Renal cortical epithelial cell (primary cell): ENCODE results near the gene FAM3A. TPM values are rescaled to one million over a fixed set of nuclear protein-coding genes. Genes with fewer than 3 reads are reported as not detected.

Source experiments
- DNase-seq: peaks from one replicate; pipeline ENCODE4 v3.0.0-alpha.2; 2011; ENCODE audit warnings: low read depth
- total RNA-seq: library from RNA; depleted of rRNA; stranded (reverse); fragments of >200 nt; gene quantifications from 2 replicates; pipeline ENCODE4 v1.2.3, GENCODE V29; 2014

FAM3A gene
- total RNA-seq, 1 donor from 2014 or later, result 42.0 TPM

GRCh38 chrX:154478728-154479622 lies 37.1 kb downstream of the FAM3A start, which contains the start of gene LAGE3:
Gene LAGE3 (minus strand): TSS chrX:154479281. CDS start chrX:154478915, 366 bp downstream.
- peak; percentile 47 for DNase-seq

- no peak for DNase-seq
Measured at GRCh38 chrX:154477891-154478477, 38.0 kb downstream of the FAM3A start.

GRCh38 chrX:154476821-154477220 lies 39.2 kb downstream of the FAM3A start:
- DNase-seq, result no peak

GRCh38 chrX:154473683-154474082 lies 42.3 kb downstream of the FAM3A start:
- DNase-seq, result no peak

GRCh38 chrX:154472685-154473632 lies 43.1 kb downstream of the FAM3A start:
- no peak for DNase-seq

- no peak for DNase-seq
Measured at GRCh38 chrX:154471839-154472684, 44.0 kb downstream of the FAM3A start.

GRCh38 chrX:154470914-154471568 lies 45.0 kb downstream of the FAM3A start:
- DNase-seq, result no peak

- DNase-seq, result no peak
Measured at GRCh38 chrX:154470434-154470833, 45.6 kb downstream of the FAM3A start.

- DNase-seq, result no peak
Measured at GRCh38 chrX:154469880-154470279, 46.2 kb downstream of the FAM3A start.

GRCh38 chrX:154469114-154469513 lies 46.9 kb downstream of the FAM3A start:
- no peak for DNase-seq

- DNase-seq, result no peak
Measured at GRCh38 chrX:154468217-154468616, 47.8 kb downstream of the FAM3A start.

GRCh38 chrX:154467556-154467955 lies 48.5 kb downstream of the FAM3A start:
- no peak for DNase-seq

GRCh38 chrX:154466907-154467306 lies 49.1 kb downstream of the FAM3A start:
- no peak for DNase-seq

- no peak for DNase-seq
Measured at GRCh38 chrX:154466036-154466435, 50.0 kb downstream of the FAM3A start.

- no peak for DNase-seq
Measured at GRCh38 chrX:154465601-154466000, 50.4 kb downstream of the FAM3A start.

- DNase-seq, result no peak
Measured at GRCh38 chrX:154464806-154465365, 51.1 kb downstream of the FAM3A start.

GRCh38 chrX:154463611-154464220 lies 52.3 kb downstream of the FAM3A start:
- no peak for DNase-seq

- DNase-seq, result no peak
Measured at GRCh38 chrX:154462396-154462795, 53.6 kb downstream of the FAM3A start.

GRCh38 chrX:154460326-154460725 lies 55.7 kb downstream of the FAM3A start:
- no peak for DNase-seq

- DNase-seq, result no peak
Measured at GRCh38 chrX:154459832-154460231, 56.2 kb downstream of the FAM3A start.
